ENCODE measurements around the gene CFAP90.

Gene CFAP90

GRCh38 chr5:7884491-7885267, 33.7 kb upstream of the CFAP90 start:
- H3K9me3 ChIP-seq (ENCODE audit: control insufficient read depth, insufficient read depth, low read length) = no peaks in the 10 kb centered on the region
- H3K4me2 ChIP-seq (ENCODE audit: low read length) = no peak overlapping the region
- no peak overlapping the region for H3K4me3 ChIP-seq (ENCODE audit: low read length)
- H3K4me1 ChIP-seq (ENCODE audit: control insufficient read depth, low read length) = 0 out of 2 replicates have a peak, but pooled peaks cover 3% of the 10 kb centered on the region
- H3K27ac ChIP-seq (ENCODE audit: low read depth, low read length) = no peak overlapping the region
- H3K27me3 ChIP-seq (ENCODE audit: control insufficient read depth, low read length) = no peaks in the 10 kb centered on the region
- H3K36me3 ChIP-seq (ENCODE audit: control insufficient read depth, low read length) = peaks cover 91% of the 10 kb centered on the region
- H3K79me2 ChIP-seq (ENCODE audit: control insufficient read depth, low read length) = peaks cover 31% of the 10 kb centered on the region
- H4K20me1 ChIP-seq (ENCODE audit: control insufficient read depth, insufficient read depth, low read depth, low read length) = peaks cover 3% of the 10 kb centered on the region
- no peak for TF ChIP-seq EZH2phosphoT487 (IDR thresholded peaks at IDR 0.05; ENCODE audit: borderline replicate concordance, low read length)
- TF ChIP-seq, protein P1, sequence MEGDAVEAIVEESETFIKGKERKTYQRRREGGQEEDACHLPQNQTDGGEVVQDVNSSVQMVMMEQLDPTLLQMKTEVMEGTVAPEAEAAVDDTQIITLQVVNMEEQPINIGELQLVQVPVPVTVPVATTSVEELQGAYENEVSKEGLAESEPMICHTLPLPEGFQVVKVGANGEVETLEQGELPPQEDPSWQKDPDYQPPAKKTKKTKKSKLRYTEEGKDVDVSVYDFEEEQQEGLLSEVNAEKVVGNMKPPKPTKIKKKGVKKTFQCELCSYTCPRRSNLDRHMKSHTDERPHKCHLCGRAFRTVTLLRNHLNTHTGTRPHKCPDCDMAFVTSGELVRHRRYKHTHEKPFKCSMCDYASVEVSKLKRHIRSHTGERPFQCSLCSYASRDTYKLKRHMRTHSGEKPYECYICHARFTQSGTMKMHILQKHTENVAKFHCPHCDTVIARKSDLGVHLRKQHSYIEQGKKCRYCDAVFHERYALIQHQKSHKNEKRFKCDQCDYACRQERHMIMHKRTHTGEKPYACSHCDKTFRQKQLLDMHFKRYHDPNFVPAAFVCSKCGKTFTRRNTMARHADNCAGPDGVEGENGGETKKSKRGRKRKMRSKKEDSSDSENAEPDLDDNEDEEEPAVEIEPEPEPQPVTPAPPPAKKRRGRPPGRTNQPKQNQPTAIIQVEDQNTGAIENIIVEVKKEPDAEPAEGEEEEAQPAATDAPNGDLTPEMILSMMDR (IDR thresholded peaks at IDR 0.05; ENCODE audit: low read depth, low read length, poor library complexity, severe bottlenecking) = no peak
- H3K9me2 ChIP-seq (replicated peaks; ENCODE audit: control insufficient read depth, low read length) = no peaks in the 10 kb centered on the region
- H3F3A ChIP-seq (ENCODE audit: control insufficient read depth, insufficient read depth) = peaks cover 4% of the 10 kb centered on the region; the same call in 1 of the 2 replicates

GRCh38 chr5:7882926-7883325, 32.0 kb upstream of the CFAP90 start:
- Histone ChIP-seq H3K27ac (ENCODE audit: low read depth, low read length) (no peak overlapping the region), H3K4me1 (ENCODE audit: control insufficient read depth, low read length) (0 out of 2 replicates have a peak, but pooled peaks cover 3% of the 10 kb centered on the region), H3K27me3 (ENCODE audit: control insufficient read depth, low read length) (no peaks in the 10 kb centered on the region), H3K4me2 (ENCODE audit: low read length) (no peak overlapping the region), H3K9me2 (replicated peaks; ENCODE audit: control insufficient read depth, low read length) (no peaks in the 10 kb centered on the region), H3K4me3 (ENCODE audit: low read length) (no peak overlapping the region), H3K9me3 (ENCODE audit: control insufficient read depth, insufficient read depth, low read length) (no peaks in the 10 kb centered on the region), H4K20me1 (ENCODE audit: control insufficient read depth, insufficient read depth, low read depth, low read length) (peaks cover 3% of the 10 kb centered on the region), H3K36me3 (ENCODE audit: control insufficient read depth, low read length) (peaks cover 92% of the 10 kb centered on the region), H3K79me2 (ENCODE audit: control insufficient read depth, low read length) (peaks cover 44% of the 10 kb centered on the region), H3F3A (ENCODE audit: control insufficient read depth, insufficient read depth) (peaks cover 4% of the 10 kb centered on the region; the same call in 1 of the 2 replicates)
- no peak for TF ChIP-seq EZH2phosphoT487 (IDR thresholded peaks at IDR 0.05; ENCODE audit: borderline replicate concordance, low read length)
- TF ChIP-seq, protein P1 (IDR thresholded peaks at IDR 0.05; ENCODE audit: low read depth, low read length, poor library complexity, severe bottlenecking) = no peak

DNA sequence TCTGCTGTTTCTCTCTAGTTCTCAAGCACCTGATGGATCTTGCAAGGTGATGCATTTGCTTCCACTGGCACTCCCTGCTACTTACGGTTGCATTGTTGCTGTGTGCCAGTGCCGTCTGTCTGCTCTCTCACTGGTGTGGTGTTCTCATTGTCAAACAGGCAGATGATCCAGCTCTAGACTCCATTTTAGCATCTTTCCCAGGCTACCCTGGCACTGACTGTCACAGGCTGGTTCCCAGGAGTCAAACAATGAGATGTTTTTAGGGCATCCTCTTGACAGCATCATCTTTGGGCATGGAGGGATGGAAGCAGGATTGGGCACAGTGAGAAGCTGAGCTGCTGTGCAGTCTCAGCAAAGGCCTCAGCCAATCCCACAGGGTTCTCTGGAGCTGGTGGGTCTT, 30.9 kb upstream of the CFAP90 start:
- H3K27me3 ChIP-seq (ENCODE audit: control insufficient read depth, low read length) = no peaks in the 10 kb centered on the region
- peaks cover 96% of the 10 kb centered on the region for H3K36me3 ChIP-seq (ENCODE audit: control insufficient read depth, low read length)
- H3K4me3 ChIP-seq (ENCODE audit: low read length) = no peak overlapping the region
- no peaks in the 10 kb centered on the region for H3K9me3 ChIP-seq (ENCODE audit: control insufficient read depth, insufficient read depth, low read length)
- no peak for TF ChIP-seq EZH2phosphoT487 (IDR thresholded peaks at IDR 0.05; ENCODE audit: borderline replicate concordance, low read length)
- TF ChIP-seq, protein P1 (IDR thresholded peaks at IDR 0.05; ENCODE audit: low read depth, low read length, poor library complexity, severe bottlenecking) = no peak
- no peak overlapping the region for H3K4me2 ChIP-seq (ENCODE audit: low read length)
- no peaks in the 10 kb centered on the region for H3K9me2 ChIP-seq (replicated peaks; ENCODE audit: control insufficient read depth, low read length)
- H3K79me2 ChIP-seq (ENCODE audit: control insufficient read depth, low read length) = peaks cover 46% of the 10 kb centered on the region
- no peak overlapping the region for H3K27ac ChIP-seq (ENCODE audit: low read depth, low read length)
- no peaks in the 10 kb centered on the region for H3K4me1 ChIP-seq (ENCODE audit: control insufficient read depth, low read length)
- peaks cover 3% of the 10 kb centered on the region for H4K20me1 ChIP-seq (ENCODE audit: control insufficient read depth, insufficient read depth, low read depth, low read length)
- peaks cover 4% of the 10 kb centered on the region; the same call in 1 of the 2 replicates for H3F3A ChIP-seq (ENCODE audit: control insufficient read depth, insufficient read depth)
